Endothelial cell of umbilical vein (primary cell): ENCODE results near the gene TCF15. TPM values are rescaled to one million over a fixed set of nuclear protein-coding genes. Genes with fewer than 3 reads are reported as not detected.

Experiments used
- BruUV-seq: library from RNA; stranded (reverse); fragments of 400-500 nt; replicated peaks from 2 replicates; lab custom pipeline; 2021; lab: Mats Ljungman, UMichigan
- CTCF ChIA-PET: fragments of 300-600, 350-600 bp; sonication (Branson Sonifier 250); formaldehyde crosslinking; loops from one replicate; lab custom pipeline; 2021; ENCODE audit warnings: antibody characterized with exemption, inconsistent platforms; lab: Charles Lee
- POLR2A ChIA-PET: fragments of 300-600, 350-600 bp; sonication (Branson Sonifier 250); formaldehyde crosslinking; loops from one replicate; lab custom pipeline; 2021; ENCODE audit warnings: antibody characterized with exemption, inconsistent platforms; lab: Charles Lee
- DNase-seq: peaks from one replicate; pipeline ENCODE4 v3.0.0-alpha.2; 2011; ENCODE audit warnings: low read depth, low spot score
- FAIRE-seq: peaks from 2 replicates; lab custom pipeline; 2011; peaks lifted over from hg19 to GRCh38; lab: Jason Lieb, UNC
- H2AFZ ChIP-seq: 2 replicates; pipeline ENCODE4 v1.6.0; 2012; ENCODE audit warnings: low read depth, low read length, control low read depth, inconsistent platforms
- H3K27ac ChIP-seq: 2 replicates; pipeline ENCODE4 v1.5.1; 2011; ENCODE audit warnings: low read depth, mild to moderate bottlenecking, control low read depth, low read length, moderate library complexity; ENCODE audit not compliant: insufficient read depth
- H3K27me3 ChIP-seq, 2 experiments: 2 replicates each; pipeline versions ENCODE4 v1.6.0 to v1.6.1; 2011; ENCODE audit warnings: low read length in 2 of 2, mixed read lengths in 1 of 2; ENCODE audit not compliant: control insufficient read depth in 2 of 2, insufficient read depth in 2 of 2
- H3K36me3 ChIP-seq, 2 experiments: 2 replicates in 1 of 2; 3 replicates in 1 of 2; pipeline ENCODE4 v1.5.1; 2011; ENCODE audit warnings: low read length in 2 of 2, mild to moderate bottlenecking in 1 of 2, moderate library complexity in 1 of 2; ENCODE audit not compliant: control insufficient read depth in 2 of 2, insufficient read depth in 2 of 2; ENCODE audit errors: extremely low read depth in 1 of 2
- H3K4me1 ChIP-seq: 3 replicates; pipeline ENCODE4 v1.5.1; 2011; ENCODE audit warnings: mild to moderate bottlenecking, low read length; ENCODE audit not compliant: control insufficient read depth, insufficient read depth; ENCODE audit errors: extremely low read depth
- H3K4me2 ChIP-seq: 2 replicates; pipeline ENCODE4 v1.6.1; 2011; ENCODE audit warnings: low read length, control low read depth, mixed read lengths; ENCODE audit not compliant: insufficient read depth
- H3K4me3 ChIP-seq, 3 experiments: fragments of 200-600 bp in 1 of 3; sonication (generic), shearing (Covaris generic) in 1 of 3; replicated peaks in 1 of 3; 2 replicates each; pipeline ENCODE4 v1.5.1; 2011 to 2016; ENCODE audit warnings: control low read depth in 3 of 3, low read length in 3 of 3, mild to moderate bottlenecking in 2 of 3, inconsistent platforms in 1 of 3, low read depth in 1 of 3, moderate library complexity in 1 of 3; ENCODE audit not compliant: insufficient read depth in 1 of 3
- H3K79me2 ChIP-seq: 2 replicates; pipeline ENCODE4 v1.6.0; 2012; ENCODE audit warnings: low read length, inconsistent platforms; ENCODE audit not compliant: control insufficient read depth, insufficient read depth
- H3K9ac ChIP-seq: replicated peaks from 2 replicates; pipeline ENCODE3; 2011; ENCODE audit warnings: low read length, control low read depth; ENCODE audit not compliant: insufficient read depth; ENCODE audit errors: extremely low read depth
- H3K9me1 ChIP-seq: replicated peaks from 3 replicates; pipeline ENCODE4 v1.6.0; 2011; ENCODE audit warnings: mild to moderate bottlenecking, low read length; ENCODE audit not compliant: control insufficient read depth, insufficient read depth; ENCODE audit errors: extremely low read depth
- H3K9me3 ChIP-seq: replicated peaks from 2 replicates; pipeline ENCODE4 v1.5.1; 2012; ENCODE audit warnings: low read length, inconsistent platforms; ENCODE audit not compliant: control insufficient read depth, insufficient read depth
- H4K20me1 ChIP-seq: replicated peaks from 2 replicates; pipeline ENCODE3; 2011; ENCODE audit warnings: mild to moderate bottlenecking, low read length; ENCODE audit not compliant: control insufficient read depth, insufficient read depth; ENCODE audit errors: extremely low read depth
- EZH2 ChIP-seq: IDR thresholded peaks from 2 replicates; pipeline ENCODE4 v1.6.1; 2012; ENCODE audit warnings: borderline replicate concordance, low read depth, mild to moderate bottlenecking, moderate library complexity, low read length, inconsistent platforms; ENCODE audit not compliant: severe bottlenecking
- FOS ChIP-seq: IDR thresholded peaks from 2 replicates; pipeline ENCODE4 v1.6.1; 2011; ENCODE audit warnings: mild to moderate bottlenecking, low read length, moderate library complexity, borderline replicate concordance; ENCODE audit not compliant: insufficient read depth
- GATA2 ChIP-seq: IDR thresholded peaks from 2 replicates; pipeline ENCODE4 v1.7.0; 2011; ENCODE audit warnings: low read depth, mild to moderate bottlenecking, moderate library complexity, mixed read lengths, low read length; ENCODE audit not compliant: insufficient read length, insufficient read depth
- MYC ChIP-seq: IDR thresholded peaks from one replicate; pipeline ENCODE4 v1.6.1; 2011; ENCODE audit warnings: mild to moderate bottlenecking, low read depth, low read length
- POLR2A ChIP-seq: IDR thresholded peaks from 2 replicates; pipeline ENCODE4 v1.6.1; 2012; ENCODE audit warnings: low read depth, mild to moderate bottlenecking, control low read depth, low read length
- POLR2AphosphoS5 ChIP-seq: IDR thresholded peaks from 2 replicates; pipeline ENCODE4 v1.6.1; 2012; ENCODE audit warnings: low read depth, mild to moderate bottlenecking, control low read depth, low read length, moderate library complexity; ENCODE audit not compliant: insufficient read depth
- dilution Hi-C: fragments of 300-500 bp; cut with MboI; formaldehyde crosslinking; loops from one replicate; pipeline ENCODE4 v1.15.0; 2019; ENCODE audit warnings: low sequenced_read_pairs; ENCODE audit not compliant: extremely low pct_ligation_motif_present
- intact Hi-C: fragments of 100-400 bp; cut with micrococcal nuclease; formaldehyde crosslinking; loops from one replicate; pipeline ENCODE4 v1.10.0; 2022
- polyA plus RNA-seq, 4 experiments: library from polyadenylated mRNA; depleted of rRNA in 3 of 4; stranded (reverse) in 3 of 4; unstranded in 1 of 4; fragments of >200 nt; gene quantifications; 2 replicates each; pipeline versions ENCODE4 v1.2.1 to v1.2.3, GENCODE V29; 2011 to 2012; ENCODE audit warnings: missing spikeins in 1 of 4
- total RNA-seq: library from RNA; stranded (reverse); gene quantifications from 2 replicates; pipeline ENCODE4 v1.2.3, GENCODE V29; 2021
- TF ChIP-seq, protein P1 (sequence below), 2 donors: IDR thresholded peaks; 1 replicate in 1 of 2; 2 replicates in 1 of 2; pipeline ENCODE4 v1.5.1; 2011; ENCODE audit warnings: low read length in 2 of 2, mild to moderate bottlenecking in 2 of 2, moderate library complexity in 2 of 2, control low read depth in 1 of 2, inconsistent platforms in 1 of 2, low read depth in 1 of 2; ENCODE audit not compliant: insufficient read depth in 1 of 2; ENCODE audit errors: extremely low read depth in 1 of 2
- TF ChIP-seq, protein P2 (sequence below): IDR thresholded peaks from 2 replicates; pipeline ENCODE4 v1.6.1; 2011; ENCODE audit not compliant: insufficient read depth, insufficient read length

The TCF15 gene
- total and polyA plus RNA-seq, 2 donors (not counting 3 experiments of a cell fraction or from before 2014, with no cell fraction given): 0.07 to 1.3 TPM

DNA sequence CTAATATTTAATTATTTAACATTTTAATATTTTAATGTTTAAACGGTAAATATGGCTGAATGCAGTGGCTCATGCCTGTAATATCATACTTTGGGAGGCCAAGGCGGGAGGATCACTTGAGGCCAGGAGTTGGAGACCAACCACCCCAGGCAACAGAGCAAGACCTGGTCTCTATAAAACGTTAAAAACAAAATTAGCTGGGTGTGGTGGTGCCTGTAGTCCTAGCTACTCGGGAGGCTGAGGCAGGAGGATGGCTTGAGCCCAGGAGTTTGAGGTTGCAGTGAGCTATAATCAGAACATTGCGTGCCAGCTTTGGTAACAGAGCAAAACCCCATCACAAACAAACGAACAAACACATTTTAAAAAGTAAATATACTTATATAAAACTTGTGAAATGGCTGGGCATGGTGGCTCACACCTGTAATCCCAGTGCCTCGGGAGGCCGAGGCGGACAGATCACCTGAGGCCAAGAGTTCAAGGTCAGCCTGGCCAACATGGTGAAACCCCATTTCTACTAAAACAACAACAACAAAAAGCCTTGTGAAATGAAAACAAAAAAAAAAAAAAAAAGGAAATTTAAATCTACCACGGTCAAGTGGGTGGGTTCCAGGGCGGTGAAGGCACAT lies 34.7 kb upstream of the TCF15 start:
- no peak overlapping the region for H3K27ac ChIP-seq
- no peaks in the 10 kb centered on the region for H3K9me1 ChIP-seq
- ChIA-PET POLR2A (interaction anchor here (0.7 kb wide), 1 partner anchor 23 kb away, joined by 13 read pairs; no protein-coding TSS in a partner anchor), CTCF (interaction anchor here (0.6 to 6.3 kb wide), 59 partner anchors 7 to 315 kb away, joined by 3 to 298 read pairs (median 6); partner anchors contain the start of genes CSNK2A1, SCRT2 and TRIB3)
- no TSS peak for BruUV-seq
- intact Hi-C loops: loop anchor here (1.0 kb wide), 3 partner anchors 83 to 291 kb away; no protein-coding TSS in a partner anchor
- H3K9me3 ChIP-seq: no peaks in the 10 kb centered on the region
- dilution Hi-C loops: no loop called here
- H3K4me2 ChIP-seq: no peak overlapping the region
- DNase-seq (no peak), FAIRE-seq (no peak)
- no peak overlapping the region for H3K9ac ChIP-seq
- TF ChIP-seq, protein P1, sequence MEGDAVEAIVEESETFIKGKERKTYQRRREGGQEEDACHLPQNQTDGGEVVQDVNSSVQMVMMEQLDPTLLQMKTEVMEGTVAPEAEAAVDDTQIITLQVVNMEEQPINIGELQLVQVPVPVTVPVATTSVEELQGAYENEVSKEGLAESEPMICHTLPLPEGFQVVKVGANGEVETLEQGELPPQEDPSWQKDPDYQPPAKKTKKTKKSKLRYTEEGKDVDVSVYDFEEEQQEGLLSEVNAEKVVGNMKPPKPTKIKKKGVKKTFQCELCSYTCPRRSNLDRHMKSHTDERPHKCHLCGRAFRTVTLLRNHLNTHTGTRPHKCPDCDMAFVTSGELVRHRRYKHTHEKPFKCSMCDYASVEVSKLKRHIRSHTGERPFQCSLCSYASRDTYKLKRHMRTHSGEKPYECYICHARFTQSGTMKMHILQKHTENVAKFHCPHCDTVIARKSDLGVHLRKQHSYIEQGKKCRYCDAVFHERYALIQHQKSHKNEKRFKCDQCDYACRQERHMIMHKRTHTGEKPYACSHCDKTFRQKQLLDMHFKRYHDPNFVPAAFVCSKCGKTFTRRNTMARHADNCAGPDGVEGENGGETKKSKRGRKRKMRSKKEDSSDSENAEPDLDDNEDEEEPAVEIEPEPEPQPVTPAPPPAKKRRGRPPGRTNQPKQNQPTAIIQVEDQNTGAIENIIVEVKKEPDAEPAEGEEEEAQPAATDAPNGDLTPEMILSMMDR (IDR thresholded peaks at IDR 0.05; ENCODE audit: extremely low read depth in 1 of 2, insufficient read depth in 1 of 2, low read depth in 1 of 2, low read length in 2 of 2): no peak
- TF ChIP-seq EZH2 (no peak), FOS (no peak), POLR2A (no peak), GATA2 (no peak), POLR2AphosphoS5 (no peak), MYC (no peak)
- TF ChIP-seq, protein P2, sequence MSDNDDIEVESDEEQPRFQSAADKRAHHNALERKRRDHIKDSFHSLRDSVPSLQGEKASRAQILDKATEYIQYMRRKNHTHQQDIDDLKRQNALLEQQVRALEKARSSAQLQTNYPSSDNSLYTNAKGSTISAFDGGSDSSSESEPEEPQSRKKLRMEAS: no peak
- H4K20me1 ChIP-seq: no peaks in the 10 kb centered on the region
- H3K79me2 ChIP-seq: peaks cover 2% of the 10 kb centered on the region
- no peak overlapping the region for H2AFZ ChIP-seq
- no peaks in the 10 kb centered on the region for H3K27me3 ChIP-seq
- peaks cover 3 to 15% of the 10 kb centered on the region in 2 experiments for H3K36me3 ChIP-seq
- no peaks in the 10 kb centered on the region for H3K4me1 ChIP-seq
- H3K4me3 ChIP-seq: no peak overlapping the region
